ENCODE measurements around the gene KLHL29.

The KLHL29 gene

GRCh38 chr2:23550553-23550952 is 165.6 kb downstream of the KLHL29 start:
- DNase-seq (ENCODE audit: low read depth) = no peak

- DNase-seq (ENCODE audit: low read depth) = no peak
These were observed 166.9 kb downstream of the KLHL29 start for GRCh38 chr2:23551875-23552274.

DNA sequence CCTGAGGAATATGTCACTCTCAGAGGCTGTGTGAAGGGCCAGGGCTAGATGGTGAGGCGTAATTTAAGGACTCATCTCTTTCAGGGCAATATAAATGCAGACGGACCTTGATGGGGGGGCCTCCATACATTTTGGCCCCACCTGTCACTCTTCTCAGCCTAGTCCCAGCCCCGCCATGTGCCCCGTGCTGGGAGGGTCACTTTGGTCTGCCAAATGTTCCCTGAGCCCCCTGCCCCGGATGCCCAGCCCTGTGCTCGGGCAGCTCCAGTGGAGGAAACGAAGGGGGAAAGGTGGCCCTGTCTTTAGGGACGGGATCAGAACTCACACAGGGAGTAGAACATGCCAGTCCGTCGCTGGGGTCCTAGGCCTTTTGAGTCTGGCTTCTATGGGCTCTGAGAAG is 168.6 kb downstream of the KLHL29 start:
- no peak for DNase-seq (ENCODE audit: low read depth)

GRCh38 chr2:23554054-23554697 is 169.2 kb downstream of the KLHL29 start:
- no peak for DNase-seq (ENCODE audit: low read depth)

DNA sequence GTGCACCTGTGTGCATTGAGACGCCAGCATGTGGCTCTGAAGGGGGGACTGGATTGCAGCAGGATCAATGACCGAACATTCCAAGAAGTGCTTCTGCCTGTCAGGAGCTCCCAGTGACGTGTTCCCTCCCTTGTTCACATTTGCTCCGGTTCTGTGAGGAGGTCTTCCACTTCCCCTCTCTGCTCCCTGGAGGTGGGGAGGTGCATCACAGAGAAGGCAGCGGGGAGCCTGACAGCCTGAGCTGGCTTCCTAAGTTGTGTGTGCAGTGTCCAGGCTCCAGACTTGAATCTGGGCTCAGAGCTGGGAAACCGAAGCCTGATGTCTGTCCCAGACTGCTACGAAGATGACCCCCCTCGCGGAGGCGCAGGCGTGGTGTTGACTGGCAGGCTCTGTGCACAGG is 171.0 kb downstream of the KLHL29 start:
- no peak for DNase-seq (ENCODE audit: low read depth)

DNA sequence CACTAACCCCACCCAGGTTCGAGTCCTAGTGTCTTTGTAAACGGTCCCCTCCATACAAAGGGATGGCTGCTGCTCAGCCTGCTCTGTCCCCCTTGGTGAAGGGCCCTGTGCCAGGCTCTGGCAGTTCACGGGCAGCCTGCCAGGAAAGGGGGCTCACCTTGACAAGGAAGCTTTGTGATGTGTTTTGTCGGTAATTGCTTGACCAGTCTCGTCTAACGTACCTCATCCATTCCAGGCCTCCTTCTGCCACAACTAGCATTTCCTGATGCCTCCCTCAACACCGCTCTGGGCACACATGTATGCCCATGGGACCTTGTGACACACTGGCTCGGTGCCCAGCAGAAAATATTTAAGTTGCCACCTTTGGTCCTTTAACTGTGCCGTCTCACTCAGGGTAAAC is 171.9 kb downstream of the KLHL29 start:
- no peak for DNase-seq (ENCODE audit: low read depth)

- DNase-seq (ENCODE audit: low read depth) = no peak
These were observed 172.5 kb downstream of the KLHL29 start for GRCh38 chr2:23557455-23557854.

GRCh38 chr2:23559561-23560239 is 174.7 kb downstream of the KLHL29 start:
- no peak for DNase-seq (ENCODE audit: low read depth)

DNA sequence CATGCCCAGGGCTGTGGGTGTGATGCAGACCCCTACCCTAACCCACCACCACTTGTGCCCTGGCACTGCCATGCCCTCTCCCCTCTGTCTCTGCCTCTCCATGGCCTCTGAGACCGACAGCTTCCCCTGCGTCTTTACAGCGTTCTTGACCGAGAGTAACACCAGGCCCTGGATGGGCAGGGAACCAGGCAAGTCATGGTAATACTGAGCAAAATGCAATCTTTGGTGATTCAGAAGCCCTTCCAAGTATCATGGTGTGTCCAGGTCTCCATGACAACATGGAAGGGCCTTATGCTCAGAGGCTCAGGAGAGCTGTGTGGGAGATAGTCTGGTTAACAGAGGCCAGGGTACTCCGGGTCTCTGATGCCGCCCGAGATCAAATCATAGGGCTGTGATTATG is 176.1 kb downstream of the KLHL29 start:
- DNase-seq (ENCODE audit: low read depth) = no peak

DNA sequence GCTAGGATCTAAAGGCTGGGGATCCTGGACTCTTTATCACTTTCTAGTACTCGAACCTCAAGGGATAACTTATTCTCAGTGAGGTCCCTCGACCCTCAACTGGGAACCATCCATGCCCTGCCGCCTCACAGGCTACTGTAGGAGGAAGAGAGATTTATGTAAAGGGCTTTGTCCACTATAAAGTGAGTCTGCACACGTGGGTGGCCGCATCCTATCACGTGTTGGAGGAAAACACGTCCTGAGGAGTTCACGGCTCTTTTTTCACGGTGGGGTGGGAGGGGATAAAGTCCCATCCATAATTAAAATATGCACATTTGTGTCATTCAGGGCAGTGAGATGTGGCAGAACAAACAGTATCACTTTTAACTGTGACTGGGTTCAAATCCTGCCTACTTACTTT is 176.6 kb downstream of the KLHL29 start:
- no peak for DNase-seq (ENCODE audit: low read depth)

- no peak for DNase-seq (ENCODE audit: low read depth)
These were observed 177.2 kb downstream of the KLHL29 start for GRCh38 chr2:23562143-23562542.

- DNase-seq (ENCODE audit: low read depth) = no peak
These were observed 178.2 kb downstream of the KLHL29 start for GRCh38 chr2:23563151-23563550.

- DNase-seq (ENCODE audit: low read depth) = no peak
These were observed 179.0 kb downstream of the KLHL29 start for GRCh38 chr2:23563673-23564614.

DNA sequence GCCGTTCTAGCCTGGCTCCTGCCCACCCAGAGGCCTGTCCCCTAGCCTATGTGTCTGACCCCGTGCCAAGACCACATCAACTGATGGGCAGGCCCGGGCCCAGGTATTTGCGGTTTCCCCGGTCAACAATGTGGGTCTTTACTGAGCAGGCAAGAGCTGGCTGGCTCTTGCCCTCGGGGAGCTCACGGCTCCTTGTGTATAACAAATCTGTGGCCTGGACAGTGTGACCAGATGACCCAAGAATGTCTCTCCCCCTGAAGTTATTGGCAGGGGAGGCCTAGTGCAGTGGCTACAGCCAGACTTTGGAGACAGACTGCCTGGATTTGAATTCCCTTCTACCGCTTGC is 179.6 kb downstream of the KLHL29 start:
- DNase-seq (ENCODE audit: low read depth) = no peak

- no peak for DNase-seq (ENCODE audit: low read depth)
These were observed 180.4 kb downstream of the KLHL29 start for GRCh38 chr2:23565374-23565773.

- no peak for DNase-seq (ENCODE audit: low read depth)
These were observed 180.8 kb downstream of the KLHL29 start for GRCh38 chr2:23565814-23566213.

GRCh38 chr2:23566241-23567142 is 181.5 kb downstream of the KLHL29 start:
- DNase-seq (ENCODE audit: low read depth) = no peak

DNA sequence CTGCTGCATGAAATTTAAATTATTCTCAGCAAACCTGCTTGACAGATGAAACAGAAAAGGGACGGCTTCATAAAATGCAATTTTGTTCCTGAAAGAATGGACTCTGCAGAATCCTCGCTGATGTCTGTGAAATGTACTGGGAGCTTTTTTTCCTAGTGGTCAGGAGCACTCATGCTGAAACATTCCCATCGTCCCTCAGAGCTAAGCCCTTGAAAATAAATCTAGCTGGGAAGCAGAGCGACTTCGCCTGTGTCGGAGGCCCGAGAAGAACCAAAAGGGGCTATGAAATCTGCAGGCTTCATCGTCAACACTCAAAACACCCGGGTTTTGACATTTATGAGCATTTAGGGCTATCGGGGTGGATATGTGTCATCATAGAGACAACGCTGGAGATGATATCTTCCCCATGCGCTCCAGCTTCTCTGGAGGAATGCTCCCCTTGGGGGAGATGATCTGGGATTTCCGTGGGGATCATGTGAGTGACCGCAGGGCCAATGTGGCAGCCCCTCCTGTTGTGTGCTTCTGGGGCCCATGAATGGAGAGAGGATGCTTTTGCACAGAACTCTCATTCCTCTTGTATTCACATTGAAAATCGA is 182.3 kb downstream of the KLHL29 start:
- no peak for DNase-seq (ENCODE audit: low read depth)

DNA sequence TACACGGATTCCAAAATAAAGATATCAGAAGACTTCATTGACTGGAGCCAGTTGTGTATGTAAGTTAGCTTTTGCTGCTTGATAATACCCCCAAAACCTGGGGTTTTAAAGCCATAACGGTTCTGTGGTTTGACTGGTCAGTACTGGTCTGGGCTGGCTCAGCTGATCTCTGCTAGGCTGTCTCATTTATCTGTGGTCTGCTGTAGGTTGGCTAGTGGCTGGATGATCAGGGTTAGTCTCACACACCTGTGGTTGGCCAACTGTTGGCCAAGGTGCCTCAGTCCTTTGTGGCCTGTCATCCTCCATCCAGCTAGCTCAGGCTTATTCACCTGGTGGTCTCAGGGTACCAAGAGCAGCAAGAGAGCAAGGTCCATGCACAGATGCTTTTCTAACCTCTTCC is 183.2 kb downstream of the KLHL29 start:
- no peak for DNase-seq (ENCODE audit: low read depth)

- DNase-seq (ENCODE audit: low read depth) = no peak
These were observed 183.7 kb downstream of the KLHL29 start for GRCh38 chr2:23568626-23569190.

DNA sequence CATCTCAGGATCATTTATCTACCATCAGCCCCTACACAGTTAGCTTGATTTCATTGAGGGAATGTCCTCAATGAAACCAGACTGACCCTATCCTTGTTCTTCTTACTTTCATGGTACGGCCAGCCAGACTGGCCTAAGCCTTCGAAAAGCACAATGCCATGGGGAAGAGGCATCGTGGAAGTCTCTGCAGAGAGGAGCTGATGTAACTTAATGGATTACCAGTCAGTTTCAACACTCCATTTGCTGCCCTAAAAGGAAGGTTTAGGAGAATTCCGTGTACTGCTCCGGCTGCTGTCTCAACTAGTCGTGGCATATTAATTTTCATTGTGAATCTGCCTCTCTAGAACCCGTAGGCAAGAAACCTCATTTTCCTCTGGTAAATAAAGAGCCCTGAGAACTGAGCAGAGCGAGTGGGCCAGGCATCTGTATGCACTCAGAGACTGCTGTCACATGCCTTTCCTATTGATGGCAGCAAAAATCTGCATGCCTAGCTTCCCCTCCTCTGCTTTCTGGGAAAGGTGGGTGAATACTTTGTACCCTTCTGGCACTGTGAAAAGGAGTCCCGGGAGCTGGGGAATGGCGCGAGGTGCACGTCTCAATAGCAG is 184.9 kb downstream of the KLHL29 start:
- DNase-seq (ENCODE audit: low read depth) = no peak
